NCI-H1105 (cell line): Measurements from ENCODE around the gene STX8.
"Not testable (repeated sequence)": the region's sequence is repeated elsewhere in the genome, so short reads cannot be mapped to it uniquely, and the experiment has no call there.

ENCODE experiments used
- DNase-seq: peaks from one replicate; lab custom pipeline; 2025; lab: John Stamatoyannopoulos, UW

The STX8 gene

GRCh38 chr17:9339958-9340357, 235.7 kb downstream of the STX8 start:
- DNase-seq = no peak

- not testable (repeated sequence) for DNase-seq
Observed at GRCh38 chr17:9339482-9339881, 236.1 kb downstream of the STX8 start.

- DNase-seq = no peak
Observed at GRCh38 chr17:9336817-9337216, 238.8 kb downstream of the STX8 start.

GRCh38 chr17:9334536-9335446, 240.8 kb downstream of the STX8 start:
- no peak for DNase-seq

- no peak for DNase-seq
Observed at GRCh38 chr17:9332132-9332494, 243.5 kb downstream of the STX8 start.

GRCh38 chr17:9331279-9332131, 244.1 kb downstream of the STX8 start:
- no peak for DNase-seq

- DNase-seq = no peak
Observed at GRCh38 chr17:9330611-9331271, 244.9 kb downstream of the STX8 start.

GRCh38 chr17:9330141-9330540, 245.5 kb downstream of the STX8 start:
- DNase-seq = no peak

GRCh38 chr17:9329251-9329921, 246.2 kb downstream of the STX8 start:
- no peak for DNase-seq

- DNase-seq = no peak
Observed at GRCh38 chr17:9324864-9325263, 250.8 kb downstream of the STX8 start.

GRCh38 chr17:9322326-9322725, 253.3 kb downstream of the STX8 start:
- no peak for DNase-seq

- no peak for DNase-seq
Observed at GRCh38 chr17:9321890-9322289, 253.7 kb downstream of the STX8 start.

- no peak for DNase-seq
Observed at GRCh38 chr17:9315360-9315759, 260.3 kb downstream of the STX8 start.

- no peak for DNase-seq
Observed at GRCh38 chr17:9313346-9313745, 262.3 kb downstream of the STX8 start.

- DNase-seq = no peak
Observed at GRCh38 chr17:9309216-9309615, 266.4 kb downstream of the STX8 start.

- no peak for DNase-seq
Observed at GRCh38 chr17:9308069-9308468, 267.6 kb downstream of the STX8 start.

- DNase-seq = no peak
Observed at GRCh38 chr17:9307313-9307998, 268.2 kb downstream of the STX8 start.

GRCh38 chr17:9306086-9306485, 269.5 kb downstream of the STX8 start:
- no peak for DNase-seq

GRCh38 chr17:9299695-9300094, 275.9 kb downstream of the STX8 start:
- no peak for DNase-seq

GRCh38 chr17:9298776-9299295, 276.8 kb downstream of the STX8 start:
- no peak for DNase-seq

GRCh38 chr17:9298135-9298534, 277.5 kb downstream of the STX8 start:
- DNase-seq = no peak
